ENCODE results near the gene SGCG.

The SGCG gene

GRCh38 chr13:23339225-23339624, 158.4 kb downstream of the SGCG start:
- DNase-seq, result no peak

- no peak for DNase-seq
Observed at GRCh38 chr13:23344931-23345595, 164.3 kb downstream of the SGCG start.

GRCh38 chr13:23347601-23348000, 166.8 kb downstream of the SGCG start:
- no peak for DNase-seq

- no peak for DNase-seq
Observed at GRCh38 chr13:23348262-23349127, 167.7 kb downstream of the SGCG start.

GRCh38 chr13:23349161-23349897, 168.6 kb downstream of the SGCG start:
- no peak for DNase-seq

GRCh38 chr13:23350009-23350408, 169.2 kb downstream of the SGCG start:
- no peak for DNase-seq

GRCh38 chr13:23352161-23352560, 171.4 kb downstream of the SGCG start:
- no peak for DNase-seq

- no peak for DNase-seq
Observed at GRCh38 chr13:23354520-23354919, 173.7 kb downstream of the SGCG start.

- no peak for DNase-seq
Observed at GRCh38 chr13:23356368-23356767, 175.6 kb downstream of the SGCG start.

GRCh38 chr13:23357349-23357748, 176.6 kb downstream of the SGCG start:
- no peak for DNase-seq

GRCh38 chr13:23359882-23360281, 179.1 kb downstream of the SGCG start:
- DNase-seq, result no peak

GRCh38 chr13:23365652-23366051, 184.9 kb downstream of the SGCG start:
- DNase-seq, result no peak

- no peak for DNase-seq
Observed at GRCh38 chr13:23367907-23368306, 187.1 kb downstream of the SGCG start.

GRCh38 chr13:23372264-23372906, 191.6 kb downstream of the SGCG start:
- DNase-seq, result no peak

Measured in effector CD4-positive, alpha-beta T cell (primary cell).